Measurements from ENCODE around the gene PALMD.

The PALMD gene

DNA sequence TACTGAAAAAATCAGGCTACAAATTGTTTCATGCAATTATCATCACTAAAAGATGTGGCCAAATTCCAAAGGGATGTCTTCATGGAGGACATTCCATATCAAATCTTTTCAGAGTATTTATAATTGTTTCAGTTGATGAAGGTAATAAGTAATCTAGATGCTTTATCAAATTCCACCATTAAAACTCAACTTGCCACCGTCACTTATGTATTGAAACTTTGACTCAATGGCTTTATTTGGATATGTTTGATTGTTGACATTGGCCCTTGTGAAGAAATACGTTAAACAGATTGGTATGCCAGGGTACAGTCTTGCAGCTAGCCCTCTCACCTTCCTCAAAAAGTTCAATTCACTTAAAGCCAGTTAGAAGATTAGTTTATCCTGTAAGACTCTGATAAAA is 32.2 kb upstream of the PALMD start:
- no peak for DNase-seq (ENCODE audit: extremely low spot score)
- ChIA-PET CTCF (interaction anchor here (0.8 kb wide), 1 partner anchor 110 kb away, joined by 3 read pairs; no protein-coding TSS in a partner anchor), POLR2A (no interaction called here)
- TF ChIP-seq, protein P1, sequence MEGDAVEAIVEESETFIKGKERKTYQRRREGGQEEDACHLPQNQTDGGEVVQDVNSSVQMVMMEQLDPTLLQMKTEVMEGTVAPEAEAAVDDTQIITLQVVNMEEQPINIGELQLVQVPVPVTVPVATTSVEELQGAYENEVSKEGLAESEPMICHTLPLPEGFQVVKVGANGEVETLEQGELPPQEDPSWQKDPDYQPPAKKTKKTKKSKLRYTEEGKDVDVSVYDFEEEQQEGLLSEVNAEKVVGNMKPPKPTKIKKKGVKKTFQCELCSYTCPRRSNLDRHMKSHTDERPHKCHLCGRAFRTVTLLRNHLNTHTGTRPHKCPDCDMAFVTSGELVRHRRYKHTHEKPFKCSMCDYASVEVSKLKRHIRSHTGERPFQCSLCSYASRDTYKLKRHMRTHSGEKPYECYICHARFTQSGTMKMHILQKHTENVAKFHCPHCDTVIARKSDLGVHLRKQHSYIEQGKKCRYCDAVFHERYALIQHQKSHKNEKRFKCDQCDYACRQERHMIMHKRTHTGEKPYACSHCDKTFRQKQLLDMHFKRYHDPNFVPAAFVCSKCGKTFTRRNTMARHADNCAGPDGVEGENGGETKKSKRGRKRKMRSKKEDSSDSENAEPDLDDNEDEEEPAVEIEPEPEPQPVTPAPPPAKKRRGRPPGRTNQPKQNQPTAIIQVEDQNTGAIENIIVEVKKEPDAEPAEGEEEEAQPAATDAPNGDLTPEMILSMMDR (IDR thresholded peaks at IDR 0.05; ENCODE audit: control extremely low read depth, extremely low read depth, low read depth, missing control alignments) = no peak

DNA sequence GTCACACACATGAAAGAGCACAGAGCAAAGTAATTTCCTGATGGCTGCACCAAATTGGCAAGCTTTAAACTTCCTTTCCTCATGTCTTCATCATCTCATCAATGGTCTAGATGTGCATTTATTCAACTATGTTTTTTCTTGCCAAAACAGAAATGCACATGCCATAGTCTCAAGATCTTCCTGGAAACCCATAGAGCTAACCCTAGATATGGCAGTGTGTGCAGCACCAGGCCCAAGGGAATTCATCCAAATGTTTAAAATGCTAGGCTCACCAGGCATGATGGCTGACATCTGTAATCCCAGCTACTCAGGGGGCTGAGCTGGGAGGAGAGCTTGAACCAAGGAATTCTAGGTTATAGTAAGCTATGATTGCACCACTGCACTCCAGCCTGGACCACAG is 31.2 kb upstream of the PALMD start:
- DNase-seq (ENCODE audit: extremely low spot score) = no peak
- TF ChIP-seq, protein P1 (IDR thresholded peaks at IDR 0.05; ENCODE audit: control extremely low read depth, extremely low read depth, low read depth, missing control alignments) = no peak
- POLR2A ChIA-PET = no interaction called here
- CTCF ChIA-PET = no interaction called here

DNA sequence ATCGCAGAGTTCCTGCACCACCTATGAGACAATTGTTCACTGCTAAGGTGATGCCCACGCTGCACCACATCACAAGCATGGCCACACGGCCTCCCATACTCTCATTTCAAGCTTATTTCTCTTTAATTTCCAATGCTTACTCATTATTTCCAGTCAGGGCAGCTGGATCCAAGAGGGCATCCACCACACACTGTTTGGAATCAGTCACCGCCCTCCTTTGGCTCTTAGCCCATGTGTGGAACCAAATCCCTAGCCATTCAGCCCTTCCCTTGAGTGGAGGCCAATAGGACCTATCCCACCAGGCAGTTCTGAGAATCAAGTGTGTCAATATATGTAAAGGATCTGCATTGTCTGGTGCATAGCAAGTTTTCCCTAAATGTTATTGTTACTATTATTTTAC is 26.3 kb upstream of the PALMD start:
- no peak for DNase-seq (ENCODE audit: extremely low spot score)
- ChIA-PET POLR2A (no interaction called here), CTCF (interaction anchor here (0.9 to 1.6 kb wide), 2 partner anchors 8 to 65 kb away, joined by 3 read pairs; no protein-coding TSS in a partner anchor)
- TF ChIP-seq, protein P1 (IDR thresholded peaks at IDR 0.05; ENCODE audit: control extremely low read depth, extremely low read depth, low read depth, missing control alignments) = no peak

DNA sequence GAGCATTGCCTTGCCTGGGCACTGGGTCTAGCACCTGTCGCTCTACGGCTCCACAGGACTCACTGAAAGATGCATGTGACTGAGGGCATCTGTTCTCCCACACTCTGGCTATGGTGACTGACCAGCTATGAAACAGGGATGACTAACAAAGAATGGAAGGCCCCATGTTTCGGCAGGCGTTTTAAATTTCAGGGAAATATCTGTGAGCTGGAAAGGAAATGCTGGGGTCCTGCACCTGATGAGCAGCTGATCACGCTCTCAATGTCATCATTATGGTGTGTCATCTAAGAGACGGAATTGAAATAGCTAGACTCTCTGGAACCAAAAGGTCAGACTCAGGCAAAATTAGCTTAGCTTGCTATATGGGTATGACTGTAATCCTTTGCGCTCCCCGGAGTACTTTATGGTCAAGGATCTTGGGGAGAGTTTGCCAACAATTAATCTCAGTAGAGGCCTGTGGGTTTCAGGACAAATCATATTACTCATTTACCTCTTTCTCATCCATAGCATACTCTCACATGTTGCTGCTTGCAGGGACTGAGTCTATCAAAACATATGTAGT is 24.5 kb upstream of the PALMD start:
- DNase-seq (ENCODE audit: extremely low spot score) = no peak
- TF ChIP-seq, protein P1 (IDR thresholded peaks at IDR 0.05; ENCODE audit: control extremely low read depth, extremely low read depth, low read depth, missing control alignments) = no peak
- CTCF ChIA-PET = no interaction called here
- POLR2A ChIA-PET = no interaction called here

DNA sequence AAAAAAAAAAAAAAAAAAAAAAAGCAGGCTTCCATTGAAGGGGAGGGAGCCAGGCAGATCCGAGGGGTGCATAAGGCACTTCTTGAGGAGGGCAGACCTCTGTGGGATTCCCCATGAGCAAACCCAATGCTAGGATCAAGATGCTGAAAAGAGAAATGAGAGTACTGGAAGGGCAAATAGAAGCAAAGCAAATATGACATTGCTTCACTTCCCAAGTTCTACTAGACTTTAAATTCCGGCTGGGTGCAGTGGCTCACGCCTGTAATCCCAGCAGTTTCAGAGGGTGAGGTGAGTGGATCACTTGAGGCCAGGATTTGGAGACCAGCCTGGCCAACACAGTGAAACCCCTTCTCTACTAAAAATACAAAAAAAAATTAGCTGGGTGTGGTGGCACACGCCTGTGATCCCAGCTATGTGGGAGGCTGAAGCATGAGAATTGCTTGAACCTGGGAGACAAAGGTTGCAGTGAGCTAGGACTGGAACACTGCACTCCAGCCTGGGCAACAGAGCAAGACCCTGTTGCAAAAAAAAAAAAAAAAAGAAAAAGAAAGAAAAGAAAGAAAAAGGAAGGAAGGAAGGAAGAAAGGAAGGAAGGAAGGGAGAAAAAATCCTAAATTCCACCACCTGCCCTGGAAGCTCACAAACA is 23.1 kb upstream of the PALMD start:
- ChIA-PET CTCF (interaction anchor here (1.4 kb wide), 1 partner anchor 11 kb away, joined by 5 read pairs; no protein-coding TSS in a partner anchor), POLR2A (no interaction called here)
- no peak for DNase-seq (ENCODE audit: extremely low spot score)
- TF ChIP-seq, protein P1 (IDR thresholded peaks at IDR 0.05; ENCODE audit: control extremely low read depth, extremely low read depth, low read depth, missing control alignments) = no peak

DNA sequence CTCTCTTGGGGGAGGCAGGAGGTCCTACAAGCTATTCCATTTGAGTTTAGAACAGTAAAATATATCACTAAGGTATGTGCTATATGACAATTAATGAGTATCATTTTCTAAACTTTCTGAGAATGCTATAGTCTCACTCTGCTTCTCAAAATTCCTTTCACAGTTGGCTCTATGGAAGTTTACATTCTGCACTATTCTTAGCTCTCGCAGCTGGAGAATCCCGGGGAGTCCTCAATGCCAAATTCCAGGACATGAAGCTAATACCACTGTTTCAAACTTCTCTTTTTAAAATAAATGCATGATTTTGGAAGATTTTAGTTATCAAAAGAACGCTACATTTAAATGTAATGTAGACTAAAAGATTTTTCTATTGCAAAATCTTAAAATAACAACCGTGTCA is 22.4 kb upstream of the PALMD start:
- no peak for DNase-seq (ENCODE audit: extremely low spot score)
- ChIA-PET CTCF (interaction anchor here (1.4 kb wide), 1 partner anchor 12 kb away, joined by 5 read pairs; no protein-coding TSS in a partner anchor), POLR2A (no interaction called here)
- TF ChIP-seq, protein P1 (IDR thresholded peaks at IDR 0.05; ENCODE audit: control extremely low read depth, extremely low read depth, low read depth, missing control alignments) = no peak
